Activated T-helper 1 cell treated with anti-CD3 and anti-CD28 coated beads, Interleukin-12 subunit alpha, Interleukin-12 subunit beta, Interleukin-2, Interleukin-4 antibody, amounts not matched to agents 30 ng/mL and 10 ng/mL and 1 ng/mL, durations not matched to agents 14 hours and 24 hours and 36 hours (primary cell): ENCODE data around the gene ASXL2. TPM values are rescaled to one million over a fixed set of nuclear protein-coding genes. Genes with fewer than 3 reads are reported as not detected.

ENCODE experiments used
- total RNA-seq: library from RNA; stranded (reverse); gene quantifications from 2 replicates; pipeline ENCODE4 v1.2.3, GENCODE V29; 2022

The ASXL2 gene
- total RNA-seq, 1 donor from 2014 or later, result 48.9 TPM

Other genes with a start within 250 kb of the ASXL2 start
- gene DTNB, start 204.9 kb downstream of the ASXL2 start, total RNA-seq, result 28.8 and 28.9 TPM in 2 replicates
- 5.3 and 6.2 TPM in 2 replicates for gene KIF3C, start 104.0 kb upstream of the ASXL2 start, total RNA-seq
- 128 and 130 TPM in 2 replicates for gene RAB10, start 155.6 kb upstream of the ASXL2 start, total RNA-seq